Activated naive CD4-positive, alpha-beta T cell treated with Interleukin-2 at 50 U/mL for 16 hours (primary cell): Measurements from ENCODE around the gene COMMD7.
"Not testable (repeated sequence)": the region's sequence is repeated elsewhere in the genome, so short reads cannot be mapped to it uniquely, and the experiment has no call there.

Experiments
- DNase-seq: peaks from one replicate; pipeline ENCODE4 v3.0.0-alpha.2; 2020

COMMD7 gene

GRCh38 chr20:32743237-32744112 is at the start of gene COMMD7:
Gene COMMD7, minus strand, starts transcription at chr20:32743467. Its CDS starts 76 bp downstream, at chr20:32743391.
- DNase-seq = peak; percentile 73

DNA sequence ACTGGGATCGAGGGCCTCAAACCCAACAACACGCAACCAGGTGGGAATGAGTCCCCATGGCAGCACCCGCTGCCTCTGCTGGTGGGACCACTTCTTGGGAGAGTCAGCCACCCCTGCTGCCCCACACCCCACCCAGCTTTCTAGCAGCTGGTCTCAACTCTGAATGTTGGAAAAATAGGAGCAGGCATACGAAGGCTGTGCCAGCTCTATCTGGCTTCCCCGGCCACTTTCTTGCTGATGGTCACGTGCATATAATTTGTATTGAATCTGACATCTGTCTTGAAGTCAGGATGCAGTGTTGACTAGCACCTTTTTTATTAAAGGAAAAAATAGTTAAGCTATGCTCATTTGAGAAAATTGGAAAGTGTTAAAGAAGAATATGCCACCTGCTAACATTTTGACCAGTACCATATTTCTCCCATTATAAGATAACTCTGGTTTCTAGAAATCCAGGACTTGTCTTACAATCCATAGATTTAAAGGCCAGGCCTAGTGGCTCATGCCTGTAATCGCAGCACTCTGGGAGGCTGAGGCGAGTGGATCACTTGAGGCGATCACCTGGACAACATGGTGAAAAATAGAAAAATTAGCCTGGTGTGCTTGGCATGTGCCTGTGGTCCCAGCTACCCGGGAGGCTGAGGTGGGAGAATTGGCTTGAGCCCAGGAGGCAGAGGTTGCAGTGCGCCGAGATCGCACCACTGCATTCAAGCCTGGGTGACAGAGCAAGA is 49.6 kb upstream of the COMMD7 start:
- no peak for DNase-seq

DNA sequence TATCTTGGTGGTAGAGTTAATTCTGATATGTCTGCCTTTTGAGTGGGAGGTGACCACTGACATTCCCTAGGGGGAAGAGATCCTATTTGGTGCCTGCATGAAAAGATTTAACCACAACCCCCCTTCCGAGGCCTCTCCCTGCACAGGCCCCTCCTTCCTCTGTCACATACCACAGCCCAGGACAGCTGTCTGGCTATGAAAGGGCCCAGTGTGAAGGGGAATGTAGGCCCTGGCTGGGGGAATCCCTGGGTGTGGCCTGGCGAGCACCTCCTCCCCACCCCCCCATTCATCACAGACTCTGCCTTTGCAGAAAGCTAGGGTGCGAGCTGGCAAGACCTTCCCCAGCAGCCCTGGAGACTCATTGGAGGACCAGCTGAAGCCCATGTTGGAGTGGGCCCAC is 49.0 kb upstream of the COMMD7 start:
- peak; percentile 24 for DNase-seq

DNA sequence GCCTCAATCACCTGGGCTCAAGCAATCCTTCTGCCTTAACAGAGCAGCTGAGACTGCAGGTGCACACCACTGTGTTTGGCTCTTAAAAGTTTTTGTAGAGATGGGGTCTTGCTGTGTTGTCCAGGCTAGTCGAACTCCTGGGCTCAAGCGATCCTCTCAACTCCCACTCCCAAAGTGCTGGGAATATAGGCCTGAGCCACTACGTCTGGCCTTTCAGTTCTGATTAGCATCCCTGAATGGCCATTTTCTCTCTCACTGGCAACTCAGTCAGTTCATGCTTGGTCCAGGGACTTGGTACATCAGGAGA is 47.4 kb upstream of the COMMD7 start:
- DNase-seq = no peak

GRCh38 chr20:32789896-32790750 is 46.9 kb upstream of the COMMD7 start:
- DNase-seq = peak; percentile 72

DNA sequence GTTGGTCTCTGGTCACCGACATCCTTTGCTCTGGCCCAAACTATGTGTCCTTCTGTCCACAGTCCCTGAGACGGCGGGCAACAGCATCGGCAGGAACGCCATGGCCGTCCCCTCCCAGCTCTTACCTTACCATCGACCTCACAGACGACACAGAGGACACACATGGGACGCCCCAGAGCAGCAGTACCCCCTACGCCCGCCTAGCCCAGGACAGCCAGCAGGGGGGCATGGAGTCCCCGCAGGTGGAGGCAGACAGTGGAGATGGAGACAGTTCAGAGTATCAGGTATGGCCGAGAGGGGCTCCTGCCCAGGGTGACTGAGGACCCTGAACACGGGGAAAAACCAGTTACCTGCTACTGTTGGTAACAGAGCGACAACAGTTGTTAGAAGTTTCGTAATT is 43.9 kb upstream of the COMMD7 start:
- no peak for DNase-seq

DNA sequence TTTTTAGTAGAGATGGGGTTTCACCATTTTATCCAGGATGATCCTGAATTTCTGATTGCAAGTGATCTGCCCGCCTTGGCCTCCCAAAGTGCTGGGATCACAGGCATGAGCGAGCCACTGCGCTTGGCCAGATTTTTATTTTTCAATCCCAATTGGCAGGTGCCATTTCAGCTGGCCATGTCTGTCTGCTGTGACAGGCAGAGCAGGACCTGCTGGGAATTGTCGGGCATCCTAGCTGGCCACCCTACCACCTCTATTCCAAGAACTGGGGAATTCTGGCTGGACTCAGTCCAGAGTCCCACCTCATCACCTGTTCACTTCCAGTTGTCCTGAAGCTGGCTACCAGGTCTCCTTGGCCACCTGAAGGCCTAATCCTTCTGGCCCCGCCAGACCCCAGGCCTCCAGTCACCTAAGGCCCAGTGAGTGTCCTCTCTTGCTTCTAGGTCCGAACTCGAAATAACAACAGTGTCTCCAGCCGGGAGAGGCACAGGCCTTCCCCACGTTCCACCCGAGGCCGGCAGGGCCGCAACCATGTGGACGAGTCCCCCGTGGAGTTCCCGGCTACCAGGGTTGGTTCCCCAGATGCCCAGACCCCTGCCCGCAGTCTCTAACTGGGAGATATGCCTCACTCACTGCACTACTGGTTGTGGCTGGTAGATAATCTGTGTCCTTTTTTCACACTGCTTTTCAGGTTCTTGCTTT is 42.9 kb upstream of the COMMD7 start:
- no peak for DNase-seq

GRCh38 chr20:32784369-32785080 is 41.3 kb upstream of the COMMD7 start:
- DNase-seq = no peak

DNA sequence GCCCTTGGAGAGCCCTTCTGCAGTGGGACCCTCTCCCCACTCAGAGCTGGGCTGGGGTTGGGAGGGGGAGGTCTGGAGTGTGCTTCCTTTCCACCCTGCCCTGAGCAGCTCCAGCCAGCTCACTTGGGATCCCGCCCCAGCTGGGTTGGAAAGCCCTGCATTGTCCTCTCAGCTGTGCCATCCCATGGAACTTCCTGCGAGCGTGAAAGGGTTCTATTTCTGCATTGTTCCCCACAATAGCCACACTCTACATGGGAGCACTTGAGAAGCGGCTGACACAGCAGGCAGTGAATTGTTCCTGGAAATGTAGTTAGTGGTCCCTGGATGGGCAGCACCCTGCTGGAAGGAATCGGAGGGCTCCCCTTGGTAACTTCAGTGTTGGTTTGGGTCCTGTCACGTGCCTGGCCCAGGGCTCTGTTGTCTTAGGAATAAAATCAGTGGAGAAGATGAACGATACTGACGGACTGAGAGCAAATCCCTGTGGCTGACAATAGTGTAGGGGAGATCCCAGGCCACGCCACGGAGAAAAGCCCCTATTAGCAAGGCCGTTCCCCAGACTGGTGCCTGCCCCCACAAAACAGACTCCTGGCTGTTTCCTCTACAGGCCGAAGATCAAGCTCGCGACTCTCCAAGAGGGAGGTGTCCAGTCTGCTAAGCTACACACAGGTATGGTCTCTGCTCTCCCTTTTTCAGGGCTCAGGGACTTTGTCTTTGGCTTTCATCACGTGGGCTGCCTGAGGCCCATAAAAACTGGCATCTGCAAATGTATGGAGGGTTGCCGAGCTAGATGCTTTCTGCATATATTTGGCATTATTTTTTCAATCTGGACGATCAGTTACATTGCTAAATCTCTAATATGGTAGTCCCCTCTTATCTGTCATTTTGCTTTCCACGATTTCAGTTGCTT is 37.7 kb upstream of the COMMD7 start:
- DNase-seq = no peak

- DNase-seq = no peak
These were observed 37.0 kb upstream of the COMMD7 start for GRCh38 chr20:32780278-32780677.

- DNase-seq = no peak
These were observed 36.4 kb upstream of the COMMD7 start for GRCh38 chr20:32779500-32780211.

DNA sequence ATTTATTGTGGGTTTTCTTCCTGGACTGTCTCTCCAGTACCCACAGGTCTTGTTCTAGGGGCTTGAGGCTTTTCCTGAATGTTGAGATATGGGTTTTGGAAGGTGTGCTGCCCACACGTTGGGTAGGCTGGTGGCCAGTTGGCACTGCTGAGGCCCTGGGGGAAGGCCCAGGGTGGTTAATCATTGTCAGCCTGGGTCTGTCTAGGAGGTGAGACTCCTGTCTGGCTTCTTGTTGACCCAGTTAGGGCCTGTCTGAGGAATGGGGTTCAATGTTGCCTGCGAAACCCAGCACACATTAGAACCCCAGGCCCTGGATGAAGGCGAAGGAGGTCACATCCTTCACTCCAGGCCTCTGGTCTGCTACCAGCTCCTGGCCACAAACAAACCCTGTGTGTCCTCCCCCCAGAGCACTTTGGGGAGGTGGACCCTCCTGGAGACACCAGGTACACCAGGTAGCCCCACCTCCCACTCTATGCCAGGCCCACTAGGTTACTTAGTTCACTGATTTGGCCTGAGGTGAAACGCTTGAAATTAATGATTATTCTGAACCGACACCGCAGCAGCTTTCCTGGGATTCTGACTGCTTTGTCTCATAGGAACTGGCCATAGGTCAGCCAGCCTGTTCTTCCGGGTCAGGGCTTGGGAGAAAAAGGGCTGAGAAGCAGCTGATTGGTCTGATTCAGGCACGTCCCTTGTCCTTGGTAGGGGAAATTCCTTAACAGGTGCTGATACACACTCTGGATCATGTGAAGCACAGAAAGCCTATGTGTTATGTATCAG is 34.1 kb upstream of the COMMD7 start:
- DNase-seq = no peak

DNA sequence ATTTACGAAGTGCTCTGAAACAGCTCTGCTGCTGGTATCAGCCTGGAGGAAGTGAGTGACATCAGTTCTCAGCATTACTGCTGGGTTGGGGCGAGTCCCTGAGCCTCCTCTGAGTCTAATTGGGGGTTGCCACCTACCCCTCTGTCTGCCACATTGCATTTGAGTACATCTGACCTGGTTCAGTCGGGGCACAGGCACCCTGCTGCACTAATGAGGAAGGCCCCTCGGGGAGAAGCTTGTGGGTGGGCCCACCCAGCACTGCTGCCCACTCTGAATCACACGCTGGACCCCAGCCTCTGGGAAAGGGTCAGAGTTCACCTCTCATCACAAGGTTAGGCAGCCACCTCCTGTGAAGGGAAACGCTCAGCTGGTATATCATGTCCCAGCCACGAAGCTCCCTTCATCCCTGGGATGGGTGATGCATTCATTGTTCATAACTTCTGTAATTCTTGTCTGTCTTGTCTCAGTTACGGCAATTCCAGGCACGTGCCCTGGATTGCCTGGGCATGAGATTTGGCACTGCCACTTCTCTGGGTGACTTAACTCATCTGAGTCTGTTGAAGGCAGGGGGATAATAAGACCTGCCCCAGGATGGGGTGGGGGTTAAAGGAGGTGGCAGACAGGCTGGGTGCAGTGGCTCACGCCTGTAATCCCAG is 32.2 kb upstream of the COMMD7 start:
- DNase-seq = no peak

- DNase-seq = no peak
These were observed 30.6 kb upstream of the COMMD7 start for GRCh38 chr20:32773855-32774254.

GRCh38 chr20:32773223-32773622 is 30.0 kb upstream of the COMMD7 start:
- no peak for DNase-seq

DNA sequence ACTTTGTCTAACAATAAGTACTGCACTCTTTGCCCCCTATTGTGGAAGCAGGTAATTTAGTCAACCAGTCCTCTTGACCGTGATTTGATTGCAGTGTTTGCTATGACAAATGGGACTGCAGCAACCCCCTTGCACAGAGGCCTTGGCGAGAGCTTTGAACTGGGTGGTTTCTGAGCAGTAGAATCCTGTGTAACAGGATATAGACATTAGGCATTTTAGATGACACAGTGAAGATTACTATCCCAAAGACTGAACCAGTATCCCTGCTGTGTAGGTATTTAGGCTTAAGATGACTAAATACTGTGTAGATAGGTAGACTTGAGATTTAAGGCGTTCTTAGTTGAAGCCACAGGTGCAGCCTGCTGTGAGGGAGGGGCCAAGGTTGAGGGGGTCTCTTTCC is 28.8 kb upstream of the COMMD7 start:
- no peak for DNase-seq

- DNase-seq = no peak
These were observed 24.3 kb upstream of the COMMD7 start for GRCh38 chr20:32767418-32768198.

GRCh38 chr20:32765230-32765875 is 22.1 kb upstream of the COMMD7 start:
- not testable (repeated sequence) for DNase-seq
